Mesothelial cell of epicardium (in vitro differentiated cells): ENCODE measurements around the gene PLEKHH1. TPM values are rescaled to one million over a fixed set of nuclear protein-coding genes. Genes with fewer than 3 reads are reported as not detected.

Source experiments
- DNase-seq, 2 experiments: peaks; one replicate each; pipeline ENCODE4 v3.0.0; 2021; ENCODE audit warnings: low spot score in 2 of 2; ENCODE audit not compliant: unreplicated experiment in 2 of 2
- H3K27ac Mint-ChIP-seq: 2 replicates; pipeline ENCODE4 v1.8.0; 2021; ENCODE audit warnings: mixed read lengths
- H3K27me3 Mint-ChIP-seq: 2 replicates; pipeline ENCODE4 v1.8.0; 2021; ENCODE audit warnings: low read depth, mixed read lengths
- H3K36me3 Mint-ChIP-seq: 2 replicates; pipeline ENCODE4 v1.8.0; 2021; ENCODE audit warnings: mixed read lengths
- H3K4me1 Mint-ChIP-seq: 2 replicates; pipeline ENCODE4 v1.8.0; 2021; ENCODE audit warnings: mixed read lengths
- H3K4me3 Mint-ChIP-seq: 2 replicates; pipeline ENCODE4 v1.8.0; 2021; ENCODE audit warnings: mild to moderate bottlenecking, moderate library complexity, mixed read lengths
- H3K9me3 Mint-ChIP-seq: 2 replicates; pipeline ENCODE4 v1.8.0; 2021; ENCODE audit warnings: mixed read lengths
- CTCF ChIP-seq: fragments of 200-600 bp; sonication (generic); IDR thresholded peaks from one replicate; pipeline ENCODE4 v1.5.0; 2021; ENCODE audit warnings: antibody characterized with exemption; ENCODE audit not compliant: unreplicated experiment
- total RNA-seq: library from RNA; stranded (reverse); gene quantifications from 3 replicates; pipeline ENCODE4 v1.2.1, GENCODE V29; 2021

Gene PLEKHH1
- total RNA-seq, 1 donor from 2014 or later: 21.4 TPM

- H3K27ac Mint-ChIP-seq: no peak overlapping the region
- H3K4me1 Mint-ChIP-seq: peaks cover 8% of the 10 kb centered on the region
- peaks cover 2% of the 10 kb centered on the region for H3K36me3 Mint-ChIP-seq
- no peak overlapping the region for H3K4me3 Mint-ChIP-seq
- H3K27me3 Mint-ChIP-seq: no peaks in the 10 kb centered on the region
- DNase-seq: no peak
- no peak for TF ChIP-seq CTCF
- no peaks in the 10 kb centered on the region for H3K9me3 Mint-ChIP-seq
Measured at GRCh38 chr14:67627519-67627918, 94.4 kb downstream of the PLEKHH1 start.

- TF ChIP-seq CTCF: no peak
- no peak overlapping the region for H3K4me3 Mint-ChIP-seq
- H3K9me3 Mint-ChIP-seq: no peaks in the 10 kb centered on the region
- DNase-seq: no peak
- no peaks in the 10 kb centered on the region for H3K27me3 Mint-ChIP-seq
- H3K36me3 Mint-ChIP-seq: no peaks in the 10 kb centered on the region
- H3K27ac Mint-ChIP-seq: no peak overlapping the region
- H3K4me1 Mint-ChIP-seq: no peaks in the 10 kb centered on the region
Measured at GRCh38 chr14:67630186-67630585, 97.1 kb downstream of the PLEKHH1 start.

GRCh38 chr14:67630938-67631337 is 97.8 kb downstream of the PLEKHH1 start:
- Mint-ChIP-seq H3K4me3 (no peak overlapping the region), H3K27ac (no peak overlapping the region), H3K27me3 (no peaks in the 10 kb centered on the region), H3K4me1 (no peaks in the 10 kb centered on the region), H3K9me3 (no peaks in the 10 kb centered on the region), H3K36me3 (no peaks in the 10 kb centered on the region)
- no peak for DNase-seq
- no peak for TF ChIP-seq CTCF

- TF ChIP-seq CTCF: no peak
- Mint-ChIP-seq H3K36me3 (no peaks in the 10 kb centered on the region), H3K27me3 (no peaks in the 10 kb centered on the region), H3K4me1 (no peaks in the 10 kb centered on the region), H3K27ac (no peak overlapping the region), H3K4me3 (no peak overlapping the region), H3K9me3 (no peaks in the 10 kb centered on the region)
- no peak for DNase-seq
Measured at GRCh38 chr14:67633451-67634147, 100.5 kb downstream of the PLEKHH1 start.

GRCh38 chr14:67636361-67636919 is 103.3 kb downstream of the PLEKHH1 start:
- Mint-ChIP-seq H3K27ac (no peak overlapping the region), H3K4me3 (no peak overlapping the region), H3K9me3 (no peaks in the 10 kb centered on the region), H3K27me3 (no peaks in the 10 kb centered on the region), H3K36me3 (no peaks in the 10 kb centered on the region), H3K4me1 (no peaks in the 10 kb centered on the region)
- DNase-seq: no peak
- no peak for TF ChIP-seq CTCF
